DOHH2 (cell line): ENCODE measurements around the gene MAP1LC3A.

Source experiments
- H3F3A ChIP-seq: fragments of 200-600 bp; sonication (generic), shearing (Covaris generic); 2 replicates; pipeline ENCODE4 v1.6.0; 2016; ENCODE audit warnings: antibody characterized with exemption, mild to moderate bottlenecking; ENCODE audit not compliant: control insufficient read depth, insufficient read depth
- H3K27ac ChIP-seq: fragments of 200-600 bp; sonication (generic); 2 replicates; pipeline ENCODE4 v1.5.1; 2014; ENCODE audit warnings: low read depth, mild to moderate bottlenecking, low read length, moderate library complexity
- H3K27me3 ChIP-seq: fragments of 200-600 bp; sonication (generic); 2 replicates; pipeline ENCODE4 v1.6.1; 2014; ENCODE audit warnings: mild to moderate bottlenecking, low read length, mixed read lengths; ENCODE audit not compliant: control insufficient read depth
- H3K36me3 ChIP-seq: fragments of 200-600 bp; sonication (generic); 2 replicates; pipeline ENCODE4 v1.6.1; 2014; ENCODE audit warnings: mild to moderate bottlenecking, low read length, moderate library complexity, mixed read lengths; ENCODE audit not compliant: control insufficient read depth
- H3K4me1 ChIP-seq: fragments of 200-600 bp; sonication (generic); 2 replicates; pipeline ENCODE4 v1.6.1; 2014; ENCODE audit warnings: mild to moderate bottlenecking, low read length, mixed read lengths; ENCODE audit not compliant: control insufficient read depth
- H3K4me2 ChIP-seq: fragments of 200-600 bp; sonication (generic); 2 replicates; pipeline ENCODE4 v1.6.0; 2014; ENCODE audit warnings: mild to moderate bottlenecking, low read length, moderate library complexity
- H3K4me3 ChIP-seq: fragments of 200-600 bp; sonication (generic); 2 replicates; pipeline ENCODE4 v1.5.1; 2014; ENCODE audit warnings: mild to moderate bottlenecking, low read length, mixed read lengths
- H3K79me2 ChIP-seq: fragments of 200-600 bp; sonication (generic); 2 replicates; pipeline ENCODE4 v1.6.1; 2014; ENCODE audit warnings: mild to moderate bottlenecking, low read length, mixed read lengths; ENCODE audit not compliant: control insufficient read depth
- H3K9me2 ChIP-seq: fragments of 200-600 bp; sonication (generic); replicated peaks from 2 replicates; pipeline ENCODE4 v1.6.1; 2014; ENCODE audit warnings: mild to moderate bottlenecking, low read length, mixed read lengths; ENCODE audit not compliant: control insufficient read depth
- H3K9me3 ChIP-seq: fragments of 200-600 bp; sonication (generic); 2 replicates; pipeline ENCODE4 v1.6.1; 2014; ENCODE audit warnings: antibody characterized with exemption, low read length, mixed read lengths; ENCODE audit not compliant: control insufficient read depth, insufficient read depth
- H4K20me1 ChIP-seq: fragments of 200-600 bp; sonication (generic); 2 replicates; pipeline ENCODE4 v1.6.0; 2014; ENCODE audit warnings: low read depth, mild to moderate bottlenecking, antibody characterized with exemption, low read length, moderate library complexity; ENCODE audit not compliant: control insufficient read depth, insufficient read depth
- EZH2phosphoT487 ChIP-seq: fragments of 200-600 bp; sonication (generic); IDR thresholded peaks from 2 replicates; pipeline ENCODE4 v1.6.1; 2017; ENCODE audit warnings: borderline replicate concordance, mild to moderate bottlenecking, antibody characterized with exemption, low read length, moderate library complexity, mixed read lengths
- TF ChIP-seq, protein P1 (sequence below): fragments of 200-600 bp; sonication (generic); IDR thresholded peaks from one replicate; pipeline ENCODE4 v1.5.1; 2014; ENCODE audit warnings: antibody characterized with exemption, mild to moderate bottlenecking, low read depth, low read length; ENCODE audit not compliant: poor library complexity, severe bottlenecking

MAP1LC3A gene

DNA sequence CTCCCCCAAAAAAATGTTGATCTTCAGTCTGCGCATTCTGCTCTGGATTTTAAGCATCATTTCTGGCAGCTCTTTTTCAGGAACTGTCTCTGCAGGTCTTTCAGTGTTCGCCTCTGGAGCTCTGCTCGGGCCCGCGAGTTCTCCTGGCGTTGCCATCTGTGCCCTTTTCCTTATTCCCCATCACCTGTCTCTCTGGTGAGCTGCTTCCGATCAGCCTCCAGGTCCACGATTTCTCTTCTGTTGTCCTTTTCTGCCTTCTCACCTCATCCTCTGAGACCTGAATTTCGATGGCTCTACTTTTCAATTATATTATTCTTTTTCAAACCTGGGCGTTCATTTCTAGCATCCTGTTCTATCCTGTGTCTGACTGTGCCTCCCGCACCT is 590 bp upstream of the MAP1LC3A start:
- no peaks in the 10 kb centered on the region for H3K79me2 ChIP-seq
- H3K27me3 ChIP-seq, result no peaks in the 10 kb centered on the region
- TF ChIP-seq, protein P1, sequence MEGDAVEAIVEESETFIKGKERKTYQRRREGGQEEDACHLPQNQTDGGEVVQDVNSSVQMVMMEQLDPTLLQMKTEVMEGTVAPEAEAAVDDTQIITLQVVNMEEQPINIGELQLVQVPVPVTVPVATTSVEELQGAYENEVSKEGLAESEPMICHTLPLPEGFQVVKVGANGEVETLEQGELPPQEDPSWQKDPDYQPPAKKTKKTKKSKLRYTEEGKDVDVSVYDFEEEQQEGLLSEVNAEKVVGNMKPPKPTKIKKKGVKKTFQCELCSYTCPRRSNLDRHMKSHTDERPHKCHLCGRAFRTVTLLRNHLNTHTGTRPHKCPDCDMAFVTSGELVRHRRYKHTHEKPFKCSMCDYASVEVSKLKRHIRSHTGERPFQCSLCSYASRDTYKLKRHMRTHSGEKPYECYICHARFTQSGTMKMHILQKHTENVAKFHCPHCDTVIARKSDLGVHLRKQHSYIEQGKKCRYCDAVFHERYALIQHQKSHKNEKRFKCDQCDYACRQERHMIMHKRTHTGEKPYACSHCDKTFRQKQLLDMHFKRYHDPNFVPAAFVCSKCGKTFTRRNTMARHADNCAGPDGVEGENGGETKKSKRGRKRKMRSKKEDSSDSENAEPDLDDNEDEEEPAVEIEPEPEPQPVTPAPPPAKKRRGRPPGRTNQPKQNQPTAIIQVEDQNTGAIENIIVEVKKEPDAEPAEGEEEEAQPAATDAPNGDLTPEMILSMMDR, result no peak
- TF ChIP-seq EZH2phosphoT487, result no peak
- H3K27ac ChIP-seq, result no peak overlapping the region
- H3K4me1 ChIP-seq, result 0 out of 2 replicates have a peak, but pooled peaks cover 4% of the 10 kb centered on the region
- H3K4me3 ChIP-seq, result peak overlapping the region; percentile 76
- H4K20me1 ChIP-seq, result no peaks in the 10 kb centered on the region
- H3K9me2 ChIP-seq, result no peaks in the 10 kb centered on the region
- H3F3A ChIP-seq, result no peaks in the 10 kb centered on the region
- H3K4me2 ChIP-seq, result peak overlapping the region; percentile 78
- H3K9me3 ChIP-seq, result no peaks in the 10 kb centered on the region
- no peaks in the 10 kb centered on the region for H3K36me3 ChIP-seq

- Histone ChIP-seq H3K79me2 (no peaks in the 10 kb centered on the region), H3K9me2 (no peaks in the 10 kb centered on the region), H3K4me2 (no peak overlapping the region), H3K27ac (no peak overlapping the region), H4K20me1 (no peaks in the 10 kb centered on the region), H3K4me3 (no peak overlapping the region), H3K27me3 (no peaks in the 10 kb centered on the region), H3F3A (no peaks in the 10 kb centered on the region; the same call in 1 of the 2 replicates), H3K36me3 (no peaks in the 10 kb centered on the region), H3K4me1 (0 out of 2 replicates have a peak, but pooled peaks cover 4% of the 10 kb centered on the region), H3K9me3 (no peaks in the 10 kb centered on the region)
- no peak for TF ChIP-seq EZH2phosphoT487
- TF ChIP-seq, protein P1, result no peak
Measured at GRCh38 chr20:34559311-34560140, 1.0 kb downstream of the MAP1LC3A start.

GRCh38 chr20:34560141-34560523 is 1.6 kb downstream of the MAP1LC3A start:
- Histone ChIP-seq H3K4me1 (0 out of 2 replicates have a peak, but pooled peaks cover 4% of the 10 kb centered on the region), H3K27me3 (no peaks in the 10 kb centered on the region), H3K27ac (no peak overlapping the region), H4K20me1 (no peaks in the 10 kb centered on the region), H3K79me2 (no peaks in the 10 kb centered on the region), H3K36me3 (no peaks in the 10 kb centered on the region), H3K4me2 (no peak overlapping the region), H3F3A (no peaks in the 10 kb centered on the region; the same call in 1 of the 2 replicates), H3K4me3 (no peak overlapping the region), H3K9me2 (no peaks in the 10 kb centered on the region), H3K9me3 (no peaks in the 10 kb centered on the region)
- TF ChIP-seq, protein P1, result no peak
- TF ChIP-seq EZH2phosphoT487, result no peak
